ENCODE data around the gene PIP4K2B.

PIP4K2B gene

DNA sequence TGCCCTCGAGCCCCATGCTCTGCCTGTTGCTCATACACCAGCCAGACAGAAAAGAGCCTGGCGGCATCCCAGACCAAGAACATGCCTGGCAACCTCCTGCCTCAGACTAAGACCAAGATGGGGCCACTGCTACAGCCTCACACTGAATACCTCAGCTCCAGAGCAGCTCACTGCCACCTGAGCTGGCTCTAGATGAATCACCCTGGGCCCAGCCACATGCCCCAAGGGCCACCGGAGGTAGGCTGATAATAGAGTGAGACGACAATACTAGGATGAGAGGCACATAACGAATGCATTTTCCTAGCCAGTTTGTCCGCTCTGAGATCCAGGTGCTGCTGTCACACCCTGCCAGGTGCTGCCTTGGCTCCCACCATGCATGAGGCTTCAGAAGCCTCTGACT, 13.0 kb downstream of the PIP4K2B start:
- no peak overlapping the region for H3K4me2 ChIP-seq (ENCODE audit: low read depth, low read length, poor library complexity, severe bottlenecking)

DNA sequence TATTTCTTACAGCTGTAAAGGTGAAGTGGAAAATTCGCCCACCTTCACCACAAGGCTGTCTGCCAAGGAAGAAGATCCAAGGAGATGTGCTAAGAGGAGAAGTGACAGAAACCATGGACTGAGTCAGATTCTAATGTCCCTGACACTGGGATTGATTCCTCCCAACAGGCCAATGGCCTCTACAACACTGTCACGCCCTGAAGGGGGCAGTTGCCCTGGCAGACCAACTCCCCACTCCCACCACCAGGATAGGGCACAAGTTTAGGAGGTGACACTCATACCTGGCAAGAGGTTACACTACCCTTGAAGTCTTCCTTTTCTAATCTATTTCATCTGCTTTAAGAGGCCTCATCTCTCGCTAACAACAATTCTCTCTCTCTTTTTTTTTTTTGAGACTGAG, 16.1 kb downstream of the PIP4K2B start:
- Histone ChIP-seq H2AFZ (ENCODE audit: low read length) (no peak overlapping the region), H3K27me3 (ENCODE audit: insufficient read depth, low read length, poor library complexity, severe bottlenecking) (no peaks in the 10 kb centered on the region), H4K20me1 (ENCODE audit: insufficient read depth, low read length, poor library complexity, severe bottlenecking) (no peaks in the 10 kb centered on the region), H3K9ac (ENCODE audit: low read depth, low read length, poor library complexity, severe bottlenecking) (no peak overlapping the region), H3K9me2 (replicated peaks; ENCODE audit: low read depth, low read length) (no peaks in the 10 kb centered on the region), H3F3A (ENCODE audit: low read depth) (no peaks in the 10 kb centered on the region), H3K36me3 (ENCODE audit: insufficient read depth, low read length) (peaks cover 80% of the 10 kb centered on the region; the same call in 1 of the 2 replicates), H3K79me2 (ENCODE audit: insufficient read depth, low read length) (no peaks in the 10 kb centered on the region), H3K4me2 (ENCODE audit: low read depth, low read length, poor library complexity, severe bottlenecking) (no peak overlapping the region), H3K9me3 (ENCODE audit: insufficient read depth, low read depth, low read length) (no peaks in the 10 kb centered on the region), H3K4me1 (ENCODE audit: insufficient read depth, low read length, poor library complexity, severe bottlenecking) (peaks cover 8% of the 10 kb centered on the region), H3K4me3 (ENCODE audit: low read length, poor library complexity, severe bottlenecking) (no peak overlapping the region)
- no peak for TF ChIP-seq EZH2phosphoT487 (IDR thresholded peaks at IDR 0.05; ENCODE audit: borderline replicate concordance)
- TF ChIP-seq, protein P1, sequence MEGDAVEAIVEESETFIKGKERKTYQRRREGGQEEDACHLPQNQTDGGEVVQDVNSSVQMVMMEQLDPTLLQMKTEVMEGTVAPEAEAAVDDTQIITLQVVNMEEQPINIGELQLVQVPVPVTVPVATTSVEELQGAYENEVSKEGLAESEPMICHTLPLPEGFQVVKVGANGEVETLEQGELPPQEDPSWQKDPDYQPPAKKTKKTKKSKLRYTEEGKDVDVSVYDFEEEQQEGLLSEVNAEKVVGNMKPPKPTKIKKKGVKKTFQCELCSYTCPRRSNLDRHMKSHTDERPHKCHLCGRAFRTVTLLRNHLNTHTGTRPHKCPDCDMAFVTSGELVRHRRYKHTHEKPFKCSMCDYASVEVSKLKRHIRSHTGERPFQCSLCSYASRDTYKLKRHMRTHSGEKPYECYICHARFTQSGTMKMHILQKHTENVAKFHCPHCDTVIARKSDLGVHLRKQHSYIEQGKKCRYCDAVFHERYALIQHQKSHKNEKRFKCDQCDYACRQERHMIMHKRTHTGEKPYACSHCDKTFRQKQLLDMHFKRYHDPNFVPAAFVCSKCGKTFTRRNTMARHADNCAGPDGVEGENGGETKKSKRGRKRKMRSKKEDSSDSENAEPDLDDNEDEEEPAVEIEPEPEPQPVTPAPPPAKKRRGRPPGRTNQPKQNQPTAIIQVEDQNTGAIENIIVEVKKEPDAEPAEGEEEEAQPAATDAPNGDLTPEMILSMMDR (conservative IDR thresholded peaks at IDR 0.05; ENCODE audit: low read length): no peak

More for the DNA sequence above, 13.0 kb downstream of the PIP4K2B start:
- Histone ChIP-seq H3K9me2 (replicated peaks; ENCODE audit: low read depth, low read length) (no peaks in the 10 kb centered on the region), H3K4me1 (ENCODE audit: insufficient read depth, low read length, poor library complexity, severe bottlenecking) (peaks cover 8% of the 10 kb centered on the region), H3K9me3 (ENCODE audit: insufficient read depth, low read depth, low read length) (no peaks in the 10 kb centered on the region), H2AFZ (ENCODE audit: low read length) (no peak overlapping the region), H3F3A (ENCODE audit: low read depth) (no peaks in the 10 kb centered on the region), H3K36me3 (ENCODE audit: insufficient read depth, low read length) (peaks cover 49% of the 10 kb centered on the region; the same call in 1 of the 2 replicates), H3K79me2 (ENCODE audit: insufficient read depth, low read length) (peaks cover 10% of the 10 kb centered on the region; the same call in 1 of the 2 replicates), H3K27me3 (ENCODE audit: insufficient read depth, low read length, poor library complexity, severe bottlenecking) (no peaks in the 10 kb centered on the region), H3K4me3 (ENCODE audit: low read length, poor library complexity, severe bottlenecking) (no peak overlapping the region), H3K9ac (ENCODE audit: low read depth, low read length, poor library complexity, severe bottlenecking) (no peak overlapping the region), H4K20me1 (ENCODE audit: insufficient read depth, low read length, poor library complexity, severe bottlenecking) (no peaks in the 10 kb centered on the region)
- TF ChIP-seq, protein P1 (conservative IDR thresholded peaks at IDR 0.05; ENCODE audit: low read length): no peak
- no peak for TF ChIP-seq EZH2phosphoT487 (IDR thresholded peaks at IDR 0.05; ENCODE audit: borderline replicate concordance)

DNA sequence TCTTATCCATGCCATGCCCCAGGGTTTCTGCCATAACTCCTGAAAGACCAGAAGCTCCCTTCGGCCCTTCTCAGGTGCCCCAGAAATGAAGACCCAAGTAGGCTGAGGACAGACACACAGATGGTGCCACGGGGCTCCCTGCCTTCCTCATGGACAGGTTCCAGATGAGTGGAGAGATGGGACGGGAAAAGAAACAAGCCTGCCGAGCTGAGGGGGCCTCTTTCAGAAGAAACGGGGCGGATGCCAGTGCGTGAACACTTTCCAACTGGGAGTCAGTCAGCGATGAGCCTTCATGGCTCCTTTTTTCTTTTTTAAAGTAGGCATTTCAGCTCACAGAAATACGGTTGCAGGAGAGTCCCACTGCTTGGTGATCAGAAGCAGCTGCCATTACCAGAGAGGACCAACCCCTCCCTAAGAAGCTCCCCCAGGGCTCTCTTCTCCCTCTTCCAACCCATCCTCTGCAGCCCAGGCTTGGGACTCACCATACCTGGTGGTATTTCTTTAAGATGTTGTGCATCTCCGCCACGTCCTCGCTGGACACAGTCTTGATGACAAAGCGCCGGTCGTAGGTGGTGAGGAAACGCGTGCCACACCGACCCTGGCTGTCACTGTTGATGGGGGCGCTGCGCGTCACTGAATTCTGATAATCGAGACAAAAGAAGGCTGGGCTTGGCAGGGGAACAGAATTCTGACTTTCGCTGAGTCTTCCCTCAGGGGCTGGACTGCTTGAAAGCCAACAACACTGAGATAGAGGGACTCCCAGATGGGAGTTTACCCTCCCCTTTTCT, 19.2 kb downstream of the PIP4K2B start:
- Histone ChIP-seq H2AFZ (ENCODE audit: low read length) (no peak overlapping the region), H3K4me2 (ENCODE audit: low read depth, low read length, poor library complexity, severe bottlenecking) (no peak overlapping the region), H3K4me3 (ENCODE audit: low read length, poor library complexity, severe bottlenecking) (no peak overlapping the region), H3K9me3 (ENCODE audit: insufficient read depth, low read depth, low read length) (no peaks in the 10 kb centered on the region), H3K9me2 (replicated peaks; ENCODE audit: low read depth, low read length) (no peaks in the 10 kb centered on the region), H3K36me3 (ENCODE audit: insufficient read depth, low read length) (peaks cover 86% of the 10 kb centered on the region; the same call in 1 of the 2 replicates), H4K20me1 (ENCODE audit: insufficient read depth, low read length, poor library complexity, severe bottlenecking) (no peaks in the 10 kb centered on the region), H3F3A (ENCODE audit: low read depth) (no peaks in the 10 kb centered on the region), H3K79me2 (ENCODE audit: insufficient read depth, low read length) (no peaks in the 10 kb centered on the region), H3K9ac (ENCODE audit: low read depth, low read length, poor library complexity, severe bottlenecking) (no peak overlapping the region), H3K27me3 (ENCODE audit: insufficient read depth, low read length, poor library complexity, severe bottlenecking) (no peaks in the 10 kb centered on the region), H3K4me1 (ENCODE audit: insufficient read depth, low read length, poor library complexity, severe bottlenecking) (peaks cover 8% of the 10 kb centered on the region)
- TF ChIP-seq, protein P1 (conservative IDR thresholded peaks at IDR 0.05; ENCODE audit: low read length): no peak
- TF ChIP-seq EZH2phosphoT487 (IDR thresholded peaks at IDR 0.05; ENCODE audit: borderline replicate concordance): no peak
